HG03521 (cell line): ENCODE data around the gene FAM111B.
"Not testable (repeated sequence)": the region's sequence is repeated elsewhere in the genome, so short reads cannot be mapped to it uniquely, and the experiment has no call there.

Experiments used
- ATAC-seq: cut with Tn5 transposase; IDR thresholded peaks from one replicate; pipeline ENCODE4 v1.9.1; 2021; ENCODE audit warnings: mild to moderate bottlenecking, moderate library complexity; ENCODE audit not compliant: unreplicated experiment

Gene FAM111B, protein sequence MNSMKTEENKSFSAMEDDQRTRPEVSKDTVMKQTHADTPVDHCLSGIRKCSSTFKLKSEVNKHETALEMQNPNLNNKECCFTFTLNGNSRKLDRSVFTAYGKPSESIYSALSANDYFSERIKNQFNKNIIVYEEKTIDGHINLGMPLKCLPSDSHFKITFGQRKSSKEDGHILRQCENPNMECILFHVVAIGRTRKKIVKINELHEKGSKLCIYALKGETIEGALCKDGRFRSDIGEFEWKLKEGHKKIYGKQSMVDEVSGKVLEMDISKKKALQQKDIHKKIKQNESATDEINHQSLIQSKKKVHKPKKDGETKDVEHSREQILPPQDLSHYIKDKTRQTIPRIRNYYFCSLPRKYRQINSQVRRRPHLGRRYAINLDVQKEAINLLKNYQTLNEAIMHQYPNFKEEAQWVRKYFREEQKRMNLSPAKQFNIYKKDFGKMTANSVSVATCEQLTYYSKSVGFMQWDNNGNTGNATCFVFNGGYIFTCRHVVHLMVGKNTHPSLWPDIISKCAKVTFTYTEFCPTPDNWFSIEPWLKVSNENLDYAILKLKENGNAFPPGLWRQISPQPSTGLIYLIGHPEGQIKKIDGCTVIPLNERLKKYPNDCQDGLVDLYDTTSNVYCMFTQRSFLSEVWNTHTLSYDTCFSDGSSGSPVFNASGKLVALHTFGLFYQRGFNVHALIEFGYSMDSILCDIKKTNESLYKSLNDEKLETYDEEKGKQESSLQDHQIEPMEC

DNA sequence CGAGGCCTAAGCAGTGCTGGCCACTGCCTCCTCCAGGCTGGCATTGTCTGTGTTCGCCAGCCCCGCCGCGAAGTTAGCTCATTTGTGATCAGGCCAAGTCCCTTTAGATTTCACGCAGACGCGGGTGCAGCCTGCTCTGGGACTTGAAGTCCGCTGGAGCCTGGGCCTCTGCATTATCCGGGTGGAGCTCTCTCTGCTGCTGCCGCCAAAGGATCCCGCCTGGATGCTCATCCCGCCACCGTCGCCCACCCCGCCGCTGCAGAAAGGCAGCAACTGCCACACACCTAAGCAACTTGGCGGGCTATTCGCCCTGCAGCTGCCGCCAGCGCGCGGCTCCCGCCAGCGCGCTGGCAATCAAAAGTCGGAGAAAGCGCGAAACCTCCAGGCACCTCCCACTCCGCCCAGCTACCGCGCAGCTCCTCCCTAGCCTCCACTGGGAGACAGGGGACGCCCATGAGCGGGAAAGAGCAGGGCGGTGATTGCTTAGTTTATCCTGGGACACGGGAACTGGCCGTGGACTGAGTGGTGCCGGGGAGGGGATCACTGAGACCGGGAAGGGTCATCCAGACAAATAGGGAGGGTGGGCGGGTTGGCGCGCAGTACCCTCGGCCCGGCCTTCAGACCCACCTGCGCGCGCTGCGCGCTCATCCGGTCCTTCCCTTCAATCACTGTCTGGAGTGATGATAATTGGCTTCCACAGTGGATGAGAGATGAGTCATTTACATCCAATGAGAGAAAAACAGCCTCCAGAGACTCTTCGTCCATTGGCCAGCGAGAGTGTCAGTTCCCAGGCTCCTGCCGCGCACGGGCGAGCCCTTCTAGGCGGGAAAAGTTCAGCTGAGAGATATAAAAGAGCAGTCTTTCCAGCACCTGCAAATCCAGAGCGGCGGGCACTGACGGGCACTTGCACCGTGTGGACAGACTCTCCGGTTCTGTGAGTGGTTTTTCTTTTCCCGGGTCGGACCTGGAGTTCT lies at the start of gene FAM111B:
TSS of gene FAM111B (plus strand) at position 875 of the 974 bp plus-strand sequence. CDS start 2,389 bp downstream, outside the sequence.
- ATAC-seq, result peak; percentile 67

DNA sequence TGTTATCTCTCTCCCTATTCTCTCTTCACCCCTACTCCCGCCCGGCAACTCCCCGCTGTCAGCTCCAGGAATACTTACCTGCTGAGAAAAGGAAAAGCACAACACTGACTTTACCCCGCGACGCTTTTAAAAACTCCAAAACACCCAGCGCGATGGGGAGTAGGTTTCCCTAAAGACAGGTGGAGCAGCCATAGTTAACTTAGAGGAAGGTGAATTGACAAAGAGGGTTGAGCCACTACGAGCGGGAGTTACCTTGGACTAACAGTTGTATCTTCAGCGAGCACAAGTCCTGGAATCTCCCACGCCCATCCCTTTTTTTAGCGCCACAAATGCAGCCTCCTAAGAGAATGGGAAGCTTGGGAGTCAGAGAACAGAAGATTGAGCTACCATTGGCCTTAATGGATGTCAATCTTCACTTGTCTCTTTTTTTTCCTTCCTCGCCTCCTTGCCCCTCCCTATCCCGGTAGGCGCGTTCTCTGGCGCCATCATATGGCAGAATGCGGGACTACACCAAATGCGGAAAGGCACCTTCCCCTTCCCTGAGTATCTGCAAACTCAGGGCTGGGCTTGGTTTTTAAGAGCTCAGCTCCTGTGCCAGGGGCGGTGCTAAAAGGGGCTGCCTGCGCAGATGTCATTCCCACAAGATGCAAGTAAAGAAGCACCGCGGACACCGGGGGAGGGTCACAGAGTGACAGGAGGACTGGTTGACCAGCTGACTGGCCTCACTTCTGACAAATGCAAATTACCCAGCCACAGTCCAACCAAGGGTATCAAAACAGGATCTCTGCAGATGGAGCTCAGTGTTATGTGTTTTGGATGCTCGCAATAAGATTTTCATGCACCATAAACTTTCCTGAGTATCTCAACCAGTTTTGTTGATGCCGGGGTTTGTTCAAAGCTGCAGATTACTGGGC lies 48.7 kb upstream of the FAM111B start:
- ATAC-seq, result peak; percentile 87

DNA sequence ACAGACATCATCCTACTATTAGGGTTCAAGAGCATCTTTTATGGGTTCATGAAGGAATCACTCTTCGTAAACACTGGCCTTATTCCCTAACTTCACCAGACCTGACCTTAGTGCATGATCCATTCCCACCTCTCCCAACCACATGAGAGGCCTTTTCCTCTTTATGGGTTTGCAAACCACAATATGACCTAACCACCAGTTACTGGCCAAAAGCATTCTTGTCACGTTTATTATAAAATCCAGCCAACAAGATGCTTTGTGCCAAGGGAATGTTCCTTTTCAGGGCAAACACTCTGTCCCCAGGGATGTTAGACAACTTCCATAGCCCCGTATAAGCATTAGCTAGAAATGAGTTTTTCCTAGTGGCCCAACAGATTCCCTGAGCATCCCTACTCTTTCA lies 46.9 kb upstream of the FAM111B start:
- ATAC-seq, result not testable (repeated sequence)

DNA sequence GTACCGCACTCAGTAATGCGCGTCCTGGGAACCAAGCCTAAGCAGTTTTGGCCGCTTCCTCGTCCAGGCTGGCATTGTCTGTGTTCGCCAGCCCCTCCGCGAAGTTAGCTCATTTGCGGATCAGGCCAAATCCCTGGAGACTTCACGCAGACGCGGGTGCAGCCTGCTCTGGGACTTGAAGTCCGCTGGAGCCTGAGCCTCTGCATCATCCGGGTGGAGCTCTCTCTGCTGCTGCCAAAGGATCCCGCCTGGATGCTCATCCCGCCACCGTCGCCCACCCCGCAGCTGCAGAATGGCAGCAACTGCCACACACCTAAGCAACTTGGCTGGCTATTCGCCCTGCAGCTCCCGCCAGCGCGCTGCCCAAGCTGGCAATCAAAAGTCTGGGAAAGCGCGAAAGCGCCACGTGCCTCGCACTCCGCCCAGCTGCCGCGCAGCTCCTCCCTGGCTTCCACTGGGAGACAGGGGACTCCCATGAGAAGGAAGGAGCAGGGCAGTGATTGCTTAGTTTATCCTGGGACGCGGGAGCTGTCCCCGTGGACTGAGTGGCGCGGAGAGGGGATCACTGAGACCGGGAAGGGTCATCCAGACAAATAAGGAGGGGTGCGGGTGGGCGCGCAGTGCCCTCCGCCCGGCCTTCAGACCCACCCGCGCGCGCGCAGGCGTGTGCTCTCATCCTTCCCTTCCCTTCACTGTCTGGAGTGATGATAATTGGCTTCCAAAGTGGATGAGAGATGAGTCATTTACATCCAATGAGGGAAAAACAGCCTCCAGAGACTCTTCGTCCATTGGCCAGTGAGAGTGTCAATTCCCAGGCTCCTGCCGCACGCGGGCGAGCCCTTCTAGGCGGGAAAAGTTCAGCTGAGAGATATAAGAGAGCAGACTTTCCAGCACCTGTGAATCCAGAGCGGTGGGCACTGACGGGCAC lies 44.2 kb upstream of the FAM111B start:
- no peak for ATAC-seq

DNA sequence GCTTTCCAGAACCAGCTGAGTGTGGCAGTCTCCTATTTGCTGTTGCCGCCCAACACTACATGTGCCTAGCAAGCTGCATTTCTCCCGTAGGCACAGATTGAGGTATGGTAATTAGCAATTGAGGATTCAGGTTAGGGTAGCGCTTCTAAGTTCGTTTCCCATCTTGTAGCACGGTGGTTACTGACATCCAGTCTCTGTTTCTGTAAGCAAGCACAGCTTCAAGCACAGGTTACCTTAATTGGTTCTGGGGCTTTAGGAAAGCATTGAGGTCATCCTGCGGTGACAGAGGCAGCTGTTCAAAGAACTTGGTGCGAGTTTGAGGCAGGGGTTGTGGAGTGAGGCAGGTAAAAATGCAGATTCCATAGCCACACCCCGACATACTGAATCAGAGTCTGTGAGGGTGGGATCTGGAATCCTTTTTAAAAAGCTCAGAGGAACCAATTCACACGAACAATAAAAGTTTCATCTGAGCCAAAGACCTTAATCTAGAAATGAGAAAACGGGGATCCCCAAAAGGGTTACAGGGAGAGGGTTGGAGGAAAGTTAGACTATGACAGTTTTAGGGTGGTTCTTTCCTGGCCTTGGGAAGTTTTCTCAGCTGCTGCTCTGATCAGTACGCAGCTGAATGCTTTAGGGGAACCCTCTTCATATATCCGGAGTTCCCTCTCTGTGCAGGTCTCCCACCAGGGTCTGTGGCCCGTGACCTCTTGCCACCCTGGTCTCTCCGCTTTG lies 42.9 kb upstream of the FAM111B start:
- not testable (repeated sequence) for ATAC-seq

DNA sequence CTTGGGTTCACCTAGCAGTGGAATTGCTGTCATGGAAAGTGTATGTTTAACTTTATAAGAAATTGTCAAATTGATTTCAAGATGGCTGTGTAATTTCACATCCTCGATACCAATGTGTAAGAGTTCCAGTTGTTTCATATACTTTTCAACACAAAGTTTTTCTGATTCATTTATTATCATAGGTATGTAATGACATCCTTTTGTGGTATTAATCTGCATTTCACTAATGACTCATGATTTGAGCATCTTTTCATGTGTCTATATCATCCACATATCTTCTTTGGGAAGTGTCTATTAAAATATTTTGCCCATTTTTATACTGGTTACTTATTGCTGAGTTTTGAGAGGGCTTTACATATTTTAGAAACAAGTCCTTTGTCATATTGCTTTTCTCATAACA lies 38.0 kb upstream of the FAM111B start:
- ATAC-seq, result no peak

DNA sequence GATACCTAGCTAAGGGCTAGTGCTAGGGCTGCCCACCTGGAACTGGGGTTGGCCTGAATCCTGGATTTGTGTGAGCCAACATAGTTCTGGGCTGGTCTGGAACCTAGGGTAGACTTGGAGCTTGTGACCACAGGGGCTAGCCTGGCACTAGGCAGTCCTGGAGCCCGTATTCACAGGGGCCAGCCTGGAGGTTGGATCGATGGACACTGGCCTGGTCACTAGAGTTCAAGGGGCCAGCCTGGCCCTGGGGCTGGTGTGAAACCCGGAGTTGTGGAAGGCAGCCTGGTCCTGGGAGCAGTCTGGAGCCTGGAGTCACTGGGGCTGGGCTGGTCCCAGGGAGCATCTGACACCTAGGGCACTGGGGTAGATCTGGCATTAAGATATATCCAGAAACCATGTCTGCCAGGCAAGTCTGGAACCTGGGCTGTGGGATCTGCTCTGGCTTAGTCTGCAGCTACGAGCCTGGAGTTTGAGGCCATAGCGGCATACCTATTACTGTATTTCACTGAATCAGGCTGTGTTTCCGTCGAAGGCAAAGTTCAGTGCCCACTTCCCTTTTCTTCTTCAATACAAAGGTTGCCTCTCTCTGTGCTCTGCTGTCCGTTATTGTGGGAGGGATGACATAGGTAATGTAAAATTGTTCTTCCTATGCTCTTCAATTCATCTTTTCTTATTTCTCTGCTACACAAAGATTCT lies 30.0 kb upstream of the FAM111B start:
- ATAC-seq, result peak; percentile 87

DNA sequence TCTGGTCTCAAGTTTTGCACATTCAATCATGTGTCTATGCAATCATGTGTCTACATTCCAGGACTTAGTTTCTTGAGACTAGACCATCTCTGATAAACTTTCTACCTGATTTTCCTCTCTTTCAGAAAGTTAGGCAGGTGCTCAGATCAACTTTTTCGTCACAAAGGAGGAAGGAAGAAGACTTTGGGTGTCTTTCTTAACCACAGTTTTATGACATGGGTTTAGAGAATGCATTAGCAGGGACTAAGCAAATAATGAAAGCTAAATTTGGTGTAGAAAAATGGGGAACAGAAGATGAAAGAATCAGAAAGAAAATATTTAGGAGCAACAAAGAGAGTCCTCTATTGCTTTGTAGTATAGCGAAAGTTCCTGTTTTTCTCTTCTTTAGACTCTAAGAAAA lies 28.6 kb upstream of the FAM111B start:
- ATAC-seq, result no peak

DNA sequence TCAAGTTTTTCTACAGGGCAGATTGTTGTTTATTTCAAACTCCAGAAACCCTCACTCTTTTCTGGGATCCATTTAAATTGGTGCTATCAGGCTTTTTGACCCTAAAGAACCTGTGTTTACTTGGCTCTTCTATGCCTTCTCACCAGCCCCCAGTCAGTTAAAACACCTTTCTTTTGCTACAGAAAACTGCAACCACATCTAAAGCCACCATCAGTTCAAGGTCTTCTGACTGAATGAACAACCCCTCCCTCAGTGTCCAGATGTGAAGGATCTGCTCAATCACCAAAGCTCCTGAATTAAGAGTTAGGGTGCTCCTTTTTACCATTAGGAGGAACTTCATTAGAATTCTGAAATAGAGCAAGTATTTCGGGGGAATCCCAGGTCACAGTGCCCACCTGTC lies 28.0 kb upstream of the FAM111B start:
- ATAC-seq, result no peak

DNA sequence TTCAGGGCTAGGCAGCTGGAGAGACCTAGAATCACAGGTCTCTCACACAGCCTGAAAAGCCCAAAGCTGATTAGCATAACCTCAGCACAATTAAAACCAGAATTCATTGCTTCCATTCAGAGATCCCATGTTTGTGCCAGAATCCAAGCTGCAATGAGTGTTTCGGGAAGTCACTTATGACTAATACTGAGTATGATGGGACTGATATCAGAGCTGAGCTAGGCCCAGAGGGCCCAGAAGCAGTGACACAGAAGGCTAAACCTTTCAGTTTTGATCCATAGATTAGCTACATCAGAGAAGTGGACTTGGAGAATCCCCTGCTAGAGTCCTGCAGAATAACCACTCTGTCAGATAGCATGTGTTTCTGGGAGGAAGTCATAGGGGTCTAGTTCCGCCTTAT lies 26.6 kb upstream of the FAM111B start:
- ATAC-seq, result not testable (repeated sequence)

DNA sequence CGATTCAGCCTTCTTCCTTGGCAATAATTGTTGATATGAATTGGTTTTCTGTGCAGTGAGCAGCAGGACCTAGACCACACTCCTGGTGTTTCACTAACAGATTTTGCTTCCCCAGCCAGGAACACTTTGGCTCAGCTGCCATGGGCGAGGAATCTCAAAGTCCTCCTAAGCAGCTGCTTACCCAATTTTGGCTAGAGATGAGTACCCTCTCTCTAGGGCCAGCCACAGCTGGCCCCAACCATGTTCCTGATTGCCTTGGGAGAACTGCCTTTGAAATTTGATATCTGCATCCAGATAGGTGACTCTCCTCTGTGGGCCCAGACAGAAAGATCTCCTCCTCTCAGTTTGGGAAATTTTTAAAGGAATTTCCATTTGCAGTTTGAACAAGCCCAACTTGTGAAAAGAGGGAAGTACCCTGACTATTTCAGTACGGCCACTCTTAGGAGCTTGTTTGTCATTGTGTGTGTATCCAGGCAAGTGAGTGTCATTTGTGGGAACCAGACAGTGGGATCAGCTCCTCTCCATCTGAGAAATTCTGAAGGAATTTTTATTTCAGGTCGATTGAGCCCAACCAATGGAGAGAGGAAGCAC lies 25.5 kb upstream of the FAM111B start:
- ATAC-seq, result not testable (repeated sequence)

DNA sequence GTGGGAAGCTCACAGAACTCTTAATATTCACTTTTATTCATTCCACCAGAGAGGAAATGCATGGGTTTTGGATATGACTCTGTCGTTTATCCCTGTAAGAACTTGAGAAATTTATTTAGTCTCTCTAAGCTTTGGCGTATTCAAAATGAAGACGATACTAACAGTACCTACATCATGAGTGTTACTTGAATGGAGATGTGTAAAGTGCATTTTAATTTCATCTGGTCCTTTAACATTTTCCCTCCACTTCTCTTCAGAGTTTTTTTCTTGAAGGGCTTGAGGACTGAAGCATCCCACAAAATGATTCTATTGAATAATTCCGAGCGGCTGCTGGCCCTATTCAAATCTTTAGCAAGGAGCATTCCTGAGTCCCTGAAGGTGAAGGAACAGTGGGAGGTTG lies 21.0 kb upstream of the FAM111B start, which contains the start of gene GLYATL1B:
TSS of gene GLYATL1B (plus strand) at position 301 of the 400 bp plus-strand sequence. CDS start at position 301, 0 bp downstream.
- not testable (repeated sequence) for ATAC-seq

DNA sequence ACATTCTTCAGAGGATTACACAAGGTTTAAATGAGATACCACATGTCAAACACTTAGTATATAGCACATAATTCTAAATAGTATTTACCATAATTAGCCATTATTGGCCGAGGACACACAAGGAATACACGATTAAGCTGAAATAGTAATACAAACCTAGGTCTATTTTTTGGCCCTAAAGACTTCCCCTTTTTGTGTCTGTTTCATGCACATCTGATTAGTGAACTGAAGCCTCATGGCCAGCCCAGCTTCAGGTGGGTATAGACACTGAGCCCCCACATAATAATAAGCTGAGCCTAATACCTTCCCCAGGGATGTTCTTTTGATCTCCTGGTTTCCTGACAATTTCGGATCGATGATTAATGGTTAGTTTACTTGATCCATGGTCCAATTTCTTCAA lies 18.9 kb upstream of the FAM111B start:
- ATAC-seq, result no peak

DNA sequence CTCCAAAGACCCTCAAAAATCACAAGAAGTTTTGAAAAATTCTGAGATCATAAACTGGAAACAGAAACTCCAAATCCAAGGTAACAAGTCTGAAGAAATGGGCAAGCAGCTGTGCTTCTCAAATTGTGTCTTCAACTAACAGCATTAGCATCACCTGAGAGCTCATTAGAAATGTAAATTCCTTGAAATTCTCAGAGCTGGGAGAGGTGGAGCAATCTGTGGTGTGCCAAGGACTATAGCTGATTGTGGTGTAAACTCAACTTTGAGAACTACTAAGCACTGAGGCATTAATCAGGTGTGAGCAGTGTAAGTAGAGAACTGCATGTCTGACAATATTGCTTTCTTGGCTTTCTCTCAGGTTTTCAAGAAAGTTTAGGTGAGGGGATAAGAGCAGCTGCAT lies 13.5 kb upstream of the FAM111B start:
- not testable (repeated sequence) for ATAC-seq

DNA sequence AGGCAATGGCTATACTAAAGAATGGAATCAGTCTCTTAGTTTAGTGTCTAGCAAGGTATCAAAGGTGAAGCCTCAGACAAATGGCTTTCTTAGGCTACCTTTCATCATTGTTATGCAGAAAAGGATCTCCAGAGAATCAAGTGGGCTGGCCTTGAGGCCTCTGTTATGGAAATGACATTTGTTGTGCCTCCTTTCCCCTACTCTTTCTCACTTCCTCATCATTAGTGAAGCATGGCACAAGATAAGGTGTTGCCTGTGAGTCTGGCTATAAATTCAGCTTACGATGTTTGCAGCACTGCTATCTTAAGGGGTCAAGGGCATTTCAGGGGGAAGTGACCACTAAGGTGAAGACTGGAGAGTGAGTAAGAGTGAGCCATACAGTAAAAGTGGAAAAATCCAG lies 11.8 kb upstream of the FAM111B start:
- ATAC-seq, result peak; percentile 76

DNA sequence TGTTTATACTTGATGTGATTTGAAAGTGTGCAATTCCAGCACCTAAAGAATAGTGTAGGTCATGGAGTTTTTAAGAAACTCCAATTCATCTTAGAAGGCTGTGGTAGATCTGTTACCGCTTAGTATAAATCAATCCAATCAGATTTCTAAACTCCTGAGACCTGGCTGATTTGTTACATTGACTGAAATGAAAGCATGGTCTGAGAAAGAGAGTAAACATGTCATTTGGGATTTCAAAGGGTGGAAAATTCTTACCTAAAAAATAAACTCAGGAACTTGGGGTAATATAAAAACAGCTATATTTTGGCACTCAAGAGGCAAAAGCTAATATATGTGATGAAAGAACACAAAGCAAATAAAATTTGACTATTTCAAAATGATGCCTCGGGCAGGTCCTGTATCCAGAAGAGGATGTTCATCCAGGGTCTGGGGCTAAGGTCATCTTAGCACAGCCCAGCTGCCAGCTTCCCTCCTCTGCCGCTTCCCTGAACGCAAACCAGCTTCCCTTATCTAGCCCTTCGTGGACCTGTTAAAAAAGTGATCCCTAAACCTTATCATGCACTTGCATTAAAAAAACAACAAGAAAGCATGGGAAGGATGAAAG lies 11.0 kb upstream of the FAM111B start:
- not testable (repeated sequence) for ATAC-seq
